ENCODE data around the gene ZNF451.

Gene ZNF451

GRCh38 chr6:57074383-57074782, 15.6 kb upstream of the ZNF451 start:
- TF ChIP-seq CTCF (IDR thresholded peaks at IDR 0.05; ENCODE audit: insufficient read depth, low read length, missing control alignments): no peak
- POLR2A ChIA-PET: no interaction called here
- CTCF ChIA-PET: no interaction called here

GRCh38 chr6:57075092-57075491, 14.9 kb upstream of the ZNF451 start:
- no peak for DNase-seq (ENCODE audit: low read depth, low spot score)
- H3K4me3 ChIP-seq (ENCODE audit: low read depth, low read length): no peak overlapping the region
- ChIA-PET CTCF (no interaction called here), POLR2A (no interaction called here)
- TF ChIP-seq CTCF (IDR thresholded peaks at IDR 0.05; ENCODE audit: insufficient read depth, low read length, missing control alignments): no peak

More at GRCh38 chr6:57074383-57074782, 15.6 kb upstream of the ZNF451 start:
- DNase-seq (ENCODE audit: low read depth, low spot score): no peak
- no peak overlapping the region for H3K4me3 ChIP-seq (ENCODE audit: low read depth, low read length)

GRCh38 chr6:57078531-57079207, 11.3 kb upstream of the ZNF451 start:
- no peak overlapping the region for H3K4me3 ChIP-seq (ENCODE audit: low read depth, low read length)
- no peak for TF ChIP-seq CTCF (IDR thresholded peaks at IDR 0.05; ENCODE audit: insufficient read depth, low read length, missing control alignments)
- ChIA-PET POLR2A (no interaction called here), CTCF (no interaction called here)
- no peak for DNase-seq (ENCODE audit: low read depth, low spot score)

- POLR2A ChIA-PET: no interaction called here
- no peak for TF ChIP-seq CTCF (IDR thresholded peaks at IDR 0.05; ENCODE audit: insufficient read depth, low read length, missing control alignments)
- no peak for DNase-seq (ENCODE audit: low read depth, low spot score)
- H3K4me3 ChIP-seq (ENCODE audit: low read depth, low read length): no peak overlapping the region
- CTCF ChIA-PET: no interaction called here
Measured at GRCh38 chr6:57085471-57085870, 4.5 kb upstream of the ZNF451 start.

- H3K4me3 ChIP-seq (ENCODE audit: low read depth, low read length): no peak overlapping the region
- TF ChIP-seq CTCF (IDR thresholded peaks at IDR 0.05; ENCODE audit: insufficient read depth, low read length, missing control alignments): no peak
- DNase-seq (ENCODE audit: low read depth, low spot score): no peak
- CTCF ChIA-PET: no interaction called here
- POLR2A ChIA-PET: no interaction called here
Measured at GRCh38 chr6:57086843-57087242, 3.1 kb upstream of the ZNF451 start.

GRCh38 chr6:57087916-57088315, 2.1 kb upstream of the ZNF451 start:
- CTCF ChIA-PET: interaction anchor here (0.9 kb wide), 1 partner anchor 185 kb away, joined by 4 read pairs; no protein-coding TSS in a partner anchor
- no peak for TF ChIP-seq CTCF (IDR thresholded peaks at IDR 0.05; ENCODE audit: insufficient read depth, low read length, missing control alignments)
- DNase-seq (ENCODE audit: low read depth, low spot score): no peak
- POLR2A ChIA-PET: no interaction called here
- H3K4me3 ChIP-seq (ENCODE audit: low read depth, low read length): no peak overlapping the region
